ENCODE data around the gene ASB15.

DNA sequence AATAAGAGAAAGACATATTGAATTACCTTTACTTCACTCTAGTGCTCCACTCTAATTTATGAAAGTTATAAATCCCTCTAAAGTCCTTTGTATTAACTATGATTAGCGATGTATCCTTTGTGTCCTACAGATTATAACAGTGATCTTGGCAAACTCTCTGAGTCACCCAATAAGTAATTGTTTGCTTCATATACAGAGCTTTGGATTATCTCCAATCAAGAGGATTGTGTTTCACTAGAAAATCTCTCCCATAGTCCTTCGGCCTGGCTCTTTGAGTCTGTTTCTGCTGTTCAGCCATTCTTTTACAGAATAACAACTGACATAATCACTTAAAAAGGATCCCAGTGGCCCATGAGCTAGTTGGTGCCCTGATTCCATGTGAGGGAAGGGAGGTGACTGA lies 63.5 kb downstream of the ASB15 start:
- no peak for TF ChIP-seq CREB1 (IDR thresholded peaks at IDR 0.05; ENCODE audit: low read depth)
- TF ChIP-seq YY1 (IDR thresholded peaks at IDR 0.05; ENCODE audit: low read depth), result no peak
- TF ChIP-seq, protein P1, sequence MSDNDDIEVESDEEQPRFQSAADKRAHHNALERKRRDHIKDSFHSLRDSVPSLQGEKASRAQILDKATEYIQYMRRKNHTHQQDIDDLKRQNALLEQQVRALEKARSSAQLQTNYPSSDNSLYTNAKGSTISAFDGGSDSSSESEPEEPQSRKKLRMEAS (IDR thresholded peaks at IDR 0.05), result no peak
- no peak for TF ChIP-seq CEBPB (IDR thresholded peaks at IDR 0.05)
- TF ChIP-seq RAD21 (IDR thresholded peaks at IDR 0.05; ENCODE audit: low read depth), result no peak
- TF ChIP-seq TAF1 (IDR thresholded peaks at IDR 0.05; ENCODE audit: low read depth), result no peak

Data from Ishikawa (cell line).